GM20000 (cell line): ENCODE results near the gene PAPSS1.
A peak's percentile ranks its signal among the peaks of the same experiment; 100 is the strongest.
"Not testable (repeated sequence)": the region's sequence is repeated elsewhere in the genome, so short reads cannot be mapped to it uniquely, and the experiment has no call there.

Experiments
- DNase-seq: peaks from one replicate; pipeline ENCODE4 v3.0.0; 2012; ENCODE audit warnings: low spot score
- TF ChIP-seq, protein P1 (sequence below): IDR thresholded peaks from 2 replicates; pipeline ENCODE4 v1.5.1; 2012; ENCODE audit warnings: mild to moderate bottlenecking, control low read depth; ENCODE audit errors: extremely low read depth, missing control alignments

The PAPSS1 gene

DNA sequence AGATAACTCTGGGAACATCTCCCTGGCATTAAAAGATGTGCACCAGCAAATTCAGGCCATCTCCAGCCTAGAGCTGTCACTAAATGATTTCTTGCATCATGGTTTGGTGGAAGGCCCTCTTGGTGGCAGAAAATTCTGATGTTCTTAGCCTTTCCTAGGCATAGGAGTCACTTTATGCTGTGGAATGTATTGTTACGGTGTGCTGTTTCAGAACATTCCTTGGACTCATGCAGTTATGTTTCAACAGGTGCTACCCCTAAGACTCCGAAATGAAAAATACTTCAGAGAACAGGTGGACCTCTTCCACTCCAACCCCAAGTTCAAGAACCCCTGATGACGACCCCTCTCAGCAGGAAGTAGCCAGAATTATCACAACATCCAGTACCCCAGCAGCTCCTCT lies 20.3 kb upstream of the PAPSS1 start:
- DNase-seq: no peak
- TF ChIP-seq, protein P1, sequence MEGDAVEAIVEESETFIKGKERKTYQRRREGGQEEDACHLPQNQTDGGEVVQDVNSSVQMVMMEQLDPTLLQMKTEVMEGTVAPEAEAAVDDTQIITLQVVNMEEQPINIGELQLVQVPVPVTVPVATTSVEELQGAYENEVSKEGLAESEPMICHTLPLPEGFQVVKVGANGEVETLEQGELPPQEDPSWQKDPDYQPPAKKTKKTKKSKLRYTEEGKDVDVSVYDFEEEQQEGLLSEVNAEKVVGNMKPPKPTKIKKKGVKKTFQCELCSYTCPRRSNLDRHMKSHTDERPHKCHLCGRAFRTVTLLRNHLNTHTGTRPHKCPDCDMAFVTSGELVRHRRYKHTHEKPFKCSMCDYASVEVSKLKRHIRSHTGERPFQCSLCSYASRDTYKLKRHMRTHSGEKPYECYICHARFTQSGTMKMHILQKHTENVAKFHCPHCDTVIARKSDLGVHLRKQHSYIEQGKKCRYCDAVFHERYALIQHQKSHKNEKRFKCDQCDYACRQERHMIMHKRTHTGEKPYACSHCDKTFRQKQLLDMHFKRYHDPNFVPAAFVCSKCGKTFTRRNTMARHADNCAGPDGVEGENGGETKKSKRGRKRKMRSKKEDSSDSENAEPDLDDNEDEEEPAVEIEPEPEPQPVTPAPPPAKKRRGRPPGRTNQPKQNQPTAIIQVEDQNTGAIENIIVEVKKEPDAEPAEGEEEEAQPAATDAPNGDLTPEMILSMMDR: no peak

DNA sequence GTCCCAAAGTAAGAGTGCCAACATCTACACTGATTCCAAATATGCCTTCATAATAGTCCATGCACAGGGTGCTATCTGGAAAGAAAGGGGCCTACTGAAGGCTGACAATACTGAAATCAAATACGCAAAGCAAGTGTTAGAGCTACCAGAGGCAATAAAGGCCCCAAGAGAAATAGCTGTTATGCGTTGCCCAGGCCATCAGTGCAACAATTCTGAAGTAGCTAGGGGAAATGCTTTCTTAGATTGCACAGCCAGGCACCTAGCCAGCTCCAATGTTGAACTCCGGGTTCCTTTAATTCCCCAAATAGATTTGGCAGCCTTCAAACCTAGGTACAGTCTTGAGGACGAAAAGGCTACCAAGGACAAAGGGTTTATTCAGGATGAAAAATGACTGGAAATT lies 17.4 kb upstream of the PAPSS1 start:
- TF ChIP-seq, protein P1: no peak

DNA sequence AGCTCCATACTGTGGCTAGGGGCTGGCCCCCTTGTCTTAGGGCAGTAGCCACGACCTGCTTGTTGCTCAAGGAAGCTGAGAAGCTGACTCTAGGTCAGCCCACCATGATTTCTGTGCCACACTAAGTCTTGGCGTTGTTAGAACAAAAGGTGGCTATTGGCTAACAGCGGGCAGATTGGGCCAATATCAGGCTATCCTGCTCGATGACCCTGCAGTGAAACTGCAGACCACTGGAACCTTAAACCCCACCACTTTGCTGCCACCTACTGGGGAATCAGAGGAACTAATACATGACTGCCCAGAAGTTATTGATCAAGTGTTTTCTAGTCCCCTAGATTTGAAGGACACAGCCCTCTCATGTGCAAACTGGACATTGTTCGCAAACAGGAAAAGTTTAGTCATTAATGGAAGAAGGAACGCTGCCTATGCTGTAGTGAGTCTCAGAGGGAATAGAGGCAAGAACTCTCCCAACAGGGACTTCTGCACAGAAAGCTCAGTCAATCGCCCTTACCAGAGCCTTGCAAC lies 17.0 kb upstream of the PAPSS1 start:
- TF ChIP-seq, protein P1: peak; percentile 28
- peak; percentile 45 for DNase-seq

More for the DNA sequence above, 17.4 kb upstream of the PAPSS1 start:
- DNase-seq: no peak

DNA sequence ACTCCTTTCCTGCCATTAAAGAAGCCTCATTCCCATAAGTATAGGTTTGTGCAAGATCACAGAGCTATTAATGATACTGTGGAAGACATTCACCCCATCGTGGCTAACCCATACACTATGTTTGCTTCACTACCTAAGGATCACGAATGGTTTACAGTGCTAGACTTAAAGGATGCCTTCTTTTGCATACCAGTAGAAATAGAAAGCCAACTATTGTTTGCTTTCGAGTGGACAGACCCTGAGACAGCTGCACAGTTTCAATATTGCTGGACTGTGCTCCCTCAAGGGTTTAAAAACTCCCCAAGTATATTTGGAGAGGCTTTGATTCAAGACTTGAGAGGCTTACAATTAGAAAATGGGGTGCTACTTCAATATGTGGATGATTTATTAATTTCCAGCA lies 16.0 kb upstream of the PAPSS1 start:
- DNase-seq: no peak
- TF ChIP-seq, protein P1: no peak

DNA sequence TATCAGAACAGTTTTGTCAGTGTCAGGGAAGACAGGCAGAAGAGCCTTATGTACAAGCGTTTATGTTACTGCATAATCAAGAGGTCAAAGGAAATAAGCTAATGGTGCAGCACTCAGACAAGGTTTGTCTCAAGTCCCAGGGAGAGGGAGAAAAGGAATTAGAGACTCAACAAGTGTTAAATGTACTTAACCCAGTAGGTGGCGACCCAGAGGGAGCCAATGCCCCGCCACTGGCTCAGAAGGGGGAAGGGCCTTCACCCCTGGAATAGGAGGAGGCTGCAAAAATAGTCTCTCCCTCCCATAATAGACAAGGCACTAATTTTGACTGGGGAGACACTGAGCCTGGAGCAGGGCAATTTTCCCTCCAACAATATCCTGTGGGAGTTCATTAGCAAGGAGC lies 14.1 kb upstream of the PAPSS1 start:
- no peak for DNase-seq
- TF ChIP-seq, protein P1: no peak

DNA sequence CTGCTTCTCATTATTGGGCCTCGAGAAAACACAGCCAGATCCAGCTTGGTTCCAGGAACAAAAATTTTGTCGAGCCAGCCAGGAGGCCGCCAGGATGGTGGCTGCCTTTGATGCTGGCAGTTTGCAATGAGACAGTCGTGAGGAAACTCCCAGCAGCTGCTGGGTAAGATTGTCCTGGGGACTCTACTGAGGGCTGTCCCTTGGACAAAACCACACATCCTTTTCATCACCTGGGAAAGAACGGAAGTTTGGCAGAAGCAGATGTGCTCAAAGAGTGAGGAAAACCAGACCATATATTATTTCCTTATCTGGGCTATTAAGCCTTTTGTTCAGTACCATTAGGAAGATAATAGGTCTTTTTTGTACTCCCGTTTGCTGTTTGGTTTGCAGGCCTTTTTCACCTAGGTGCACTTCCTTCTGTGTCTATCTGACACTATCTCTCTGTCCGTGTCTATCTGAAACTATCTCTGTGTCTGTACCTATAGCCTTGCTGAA lies 13.4 kb upstream of the PAPSS1 start:
- TF ChIP-seq, protein P1: no peak
- DNase-seq: no peak

DNA sequence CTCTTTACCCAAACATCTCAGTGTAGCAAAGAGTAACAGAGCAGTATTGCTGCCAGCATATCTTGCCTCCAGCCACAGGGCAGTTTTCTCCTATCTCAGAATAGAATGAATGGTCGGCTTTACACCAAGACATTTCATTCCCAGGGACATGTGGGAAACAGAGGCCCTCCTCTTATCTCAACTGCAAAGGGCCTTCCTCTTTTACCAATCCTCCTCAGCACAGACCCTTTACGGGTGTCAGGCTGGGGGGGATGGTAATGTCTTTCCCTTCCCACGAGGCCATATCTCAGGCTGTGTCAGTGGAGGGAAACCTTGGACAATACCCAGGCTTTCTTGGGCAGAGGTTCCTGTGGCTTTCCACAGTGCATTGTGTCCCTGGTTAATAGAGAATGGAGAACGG lies 9.0 kb upstream of the PAPSS1 start:
- DNase-seq: not testable (repeated sequence)

DNA sequence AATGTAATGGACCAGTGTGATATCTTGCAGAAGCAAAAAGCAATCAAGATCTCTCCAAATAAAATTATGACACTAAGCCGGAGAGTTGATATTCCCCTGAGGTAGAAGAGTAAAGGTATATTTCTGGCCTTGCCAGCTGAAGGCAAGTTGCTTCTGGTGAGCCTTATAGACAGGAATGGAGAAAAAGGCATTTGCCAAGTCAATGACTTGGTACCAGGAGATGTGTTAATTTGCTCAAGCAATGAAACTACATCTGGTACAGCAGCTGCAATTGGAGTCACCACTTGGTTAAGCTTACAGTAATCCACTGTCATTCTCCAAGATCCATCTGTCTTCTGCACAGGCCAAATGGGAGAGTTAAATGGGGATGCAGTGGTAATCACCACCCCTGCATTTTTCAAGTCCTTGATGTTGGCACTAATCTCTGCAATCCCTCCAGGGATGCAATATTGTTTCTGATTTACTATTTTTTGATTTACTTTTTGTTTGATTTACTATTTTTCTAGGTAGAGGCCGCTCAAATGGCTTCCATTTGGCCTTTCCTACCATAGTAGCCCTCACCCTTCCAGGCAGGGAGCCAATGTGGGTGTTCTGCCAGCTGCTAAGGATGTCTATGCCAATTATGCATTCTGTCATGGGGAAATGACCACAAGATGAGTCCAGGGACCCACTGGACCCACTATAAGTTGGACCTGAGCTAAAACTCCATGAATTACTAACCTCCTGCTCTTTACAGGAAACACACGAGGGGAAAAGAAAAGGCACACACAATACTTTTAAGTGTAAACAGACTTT lies 6.3 kb upstream of the PAPSS1 start:
- DNase-seq: not testable (repeated sequence)
